Measurements from ENCODE around the gene ATRNL1.

The ATRNL1 gene

GRCh38 chr10:115980470-115980869 is 887.3 kb downstream of the ATRNL1 start:
- TF ChIP-seq, protein P1, sequence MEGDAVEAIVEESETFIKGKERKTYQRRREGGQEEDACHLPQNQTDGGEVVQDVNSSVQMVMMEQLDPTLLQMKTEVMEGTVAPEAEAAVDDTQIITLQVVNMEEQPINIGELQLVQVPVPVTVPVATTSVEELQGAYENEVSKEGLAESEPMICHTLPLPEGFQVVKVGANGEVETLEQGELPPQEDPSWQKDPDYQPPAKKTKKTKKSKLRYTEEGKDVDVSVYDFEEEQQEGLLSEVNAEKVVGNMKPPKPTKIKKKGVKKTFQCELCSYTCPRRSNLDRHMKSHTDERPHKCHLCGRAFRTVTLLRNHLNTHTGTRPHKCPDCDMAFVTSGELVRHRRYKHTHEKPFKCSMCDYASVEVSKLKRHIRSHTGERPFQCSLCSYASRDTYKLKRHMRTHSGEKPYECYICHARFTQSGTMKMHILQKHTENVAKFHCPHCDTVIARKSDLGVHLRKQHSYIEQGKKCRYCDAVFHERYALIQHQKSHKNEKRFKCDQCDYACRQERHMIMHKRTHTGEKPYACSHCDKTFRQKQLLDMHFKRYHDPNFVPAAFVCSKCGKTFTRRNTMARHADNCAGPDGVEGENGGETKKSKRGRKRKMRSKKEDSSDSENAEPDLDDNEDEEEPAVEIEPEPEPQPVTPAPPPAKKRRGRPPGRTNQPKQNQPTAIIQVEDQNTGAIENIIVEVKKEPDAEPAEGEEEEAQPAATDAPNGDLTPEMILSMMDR (IDR thresholded peaks at IDR 0.05; ENCODE audit: low read depth, low read length): no peak
- H3K4me3 ChIP-seq (ENCODE audit: low read depth, low read length): no peak overlapping the region

DNA sequence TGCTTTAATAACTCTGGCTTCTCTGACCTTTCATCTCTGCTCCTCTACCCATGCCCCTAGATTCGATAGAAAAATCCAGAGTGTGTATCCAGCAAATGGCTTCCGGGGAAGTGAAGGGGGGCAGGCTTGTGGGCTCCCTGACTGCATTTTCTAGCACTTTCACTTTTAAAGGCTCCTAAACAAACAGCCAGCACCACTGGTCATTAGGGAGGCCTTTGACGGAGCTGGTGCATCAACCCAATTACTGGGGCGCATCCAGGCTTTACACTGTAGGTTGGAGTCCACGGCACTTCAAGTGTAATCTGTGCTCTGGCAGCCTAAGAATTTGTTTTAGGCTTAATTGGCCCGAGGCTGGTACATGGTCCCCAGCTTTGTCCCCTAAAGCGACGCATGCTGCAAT is 887.9 kb downstream of the ATRNL1 start:
- TF ChIP-seq, protein P1 (IDR thresholded peaks at IDR 0.05; ENCODE audit: low read depth, low read length): no peak
- H3K4me3 ChIP-seq (ENCODE audit: low read depth, low read length): no peak overlapping the region

DNA sequence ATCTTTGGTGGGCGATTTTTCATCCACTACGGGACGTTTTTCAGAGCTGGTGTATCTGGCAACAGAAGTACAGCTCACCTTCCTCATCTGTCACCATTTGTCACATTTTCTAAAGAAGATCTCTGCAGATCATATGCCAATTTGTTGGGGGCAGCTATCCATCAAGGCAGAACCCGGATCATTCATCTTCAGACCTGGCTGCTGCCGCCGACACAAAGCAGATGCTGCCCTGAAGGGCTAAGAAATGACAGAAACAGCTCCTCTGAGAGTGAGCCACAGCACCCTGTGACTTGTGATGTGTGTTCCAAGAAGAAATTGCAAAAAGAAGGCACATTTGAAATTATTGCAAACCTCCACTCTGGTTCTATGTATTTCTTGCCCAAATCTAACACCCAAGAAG is 888.9 kb downstream of the ATRNL1 start:
- TF ChIP-seq, protein P1 (IDR thresholded peaks at IDR 0.05; ENCODE audit: low read depth, low read length): no peak
- H3K4me3 ChIP-seq (ENCODE audit: low read depth, low read length): no peak overlapping the region

DNA sequence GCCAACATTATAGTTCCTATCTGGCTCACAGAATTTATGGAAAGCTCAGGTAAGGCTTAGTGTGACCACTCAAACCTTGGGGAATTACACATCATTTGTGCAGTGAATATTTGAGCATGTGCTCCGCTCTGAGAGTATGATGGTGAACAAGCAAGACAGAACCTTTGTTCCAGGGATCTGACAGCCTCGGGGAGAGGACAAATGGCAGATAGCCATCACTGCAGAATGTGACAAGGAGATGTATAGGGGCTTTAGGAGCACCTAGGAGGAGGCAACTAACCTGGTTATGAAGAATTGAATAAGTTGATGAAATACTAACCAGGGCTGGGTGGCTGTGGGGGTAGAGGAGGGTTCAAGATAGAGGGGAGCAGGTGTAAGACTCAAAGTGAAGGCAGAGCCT is 889.4 kb downstream of the ATRNL1 start:
- TF ChIP-seq, protein P1 (IDR thresholded peaks at IDR 0.05; ENCODE audit: low read depth, low read length): no peak
- H3K4me3 ChIP-seq (ENCODE audit: low read depth, low read length): no peak overlapping the region

GRCh38 chr10:115985786-115986185 is 892.6 kb downstream of the ATRNL1 start:
- TF ChIP-seq, protein P1 (IDR thresholded peaks at IDR 0.05; ENCODE audit: low read depth, low read length): no peak
- H3K4me3 ChIP-seq (ENCODE audit: low read depth, low read length): no peak overlapping the region

GRCh38 chr10:115988380-115988779 is 895.2 kb downstream of the ATRNL1 start:
- TF ChIP-seq, protein P1 (IDR thresholded peaks at IDR 0.05; ENCODE audit: low read depth, low read length): no peak

GRCh38 chr10:115989621-115990020 is 896.5 kb downstream of the ATRNL1 start:
- TF ChIP-seq, protein P1 (IDR thresholded peaks at IDR 0.05; ENCODE audit: low read depth, low read length): no peak
- no peak overlapping the region for H3K4me3 ChIP-seq (ENCODE audit: low read depth, low read length)

More at GRCh38 chr10:115988380-115988779, 895.2 kb downstream of the ATRNL1 start:
- H3K4me3 ChIP-seq (ENCODE audit: low read depth, low read length): no peak overlapping the region

Data from WI38 (cell line).